IMR-90 (cell line): Measurements from ENCODE around the gene CELSR1. TPM values are rescaled to one million over a fixed set of nuclear protein-coding genes. Genes with fewer than 3 reads are reported as not detected.

Source experiments
- ATAC-seq: fragments of 200-7000 bp; cut with Tn5 transposase; 2 replicates; pipeline ENCODE4 v1.9.1; 2020; ENCODE audit warnings: low read depth, mild to moderate bottlenecking, moderate library complexity
- BruUV-seq: library from RNA; stranded (reverse); fragments of 400-500 nt; replicated peaks from 2 replicates; lab custom pipeline; 2021; lab: Mats Ljungman, UMichigan
- CTCF ChIA-PET: fragments of 300-600 bp; formaldehyde crosslinking; extraction: SDS; loops from one replicate; lab custom pipeline; 2021; ENCODE audit warnings: antibody characterized with exemption; lab: Yijun Ruan, JAX
- POLR2A ChIA-PET: fragments of 300-600 bp; sonication (Branson Sonifier 250); formaldehyde crosslinking; loops from one replicate; lab custom pipeline; 2022; ENCODE audit warnings: antibody characterized with exemption; ENCODE audit not compliant: unreplicated experiment; lab: Charles Lee
- DNase-seq: peaks from one replicate; pipeline ENCODE4 v3.0.0; 2013
- H2AFZ ChIP-seq: replicated peaks from 2 replicates; pipeline ENCODE3; 2013; ENCODE audit warnings: low read length, mild to moderate bottlenecking; ENCODE audit not compliant: poor library complexity
- H2AK5ac ChIP-seq: 2 replicates; pipeline ENCODE4 v1.6.1; 2013; ENCODE audit warnings: low read depth, low read length, inconsistent platforms
- H2AK9ac ChIP-seq: replicated peaks from 2 replicates; pipeline ENCODE3; 2013; ENCODE audit warnings: mild to moderate bottlenecking, low read depth, low read length, moderate library complexity; ENCODE audit not compliant: poor library complexity
- H2BK120ac ChIP-seq: 2 replicates; pipeline ENCODE4 v1.6.1; 2013; ENCODE audit warnings: low read depth, low read length, inconsistent platforms
- H2BK15ac ChIP-seq: 3 replicates; pipeline ENCODE4 v1.6.1; 2013; ENCODE audit warnings: low read depth, low read length, inconsistent platforms
- H2BK20ac ChIP-seq: 2 replicates; pipeline ENCODE4 v1.6.1; 2013; ENCODE audit warnings: low read depth, mild to moderate bottlenecking, inconsistent platforms, low read length, moderate library complexity
- H2BK5ac ChIP-seq: 2 replicates; pipeline ENCODE4 v1.6.1; 2013; ENCODE audit warnings: mild to moderate bottlenecking, low read depth, low read length, inconsistent platforms; ENCODE audit not compliant: poor library complexity, severe bottlenecking
- H3K14ac ChIP-seq: replicated peaks from 2 replicates; pipeline ENCODE4 v1.6.1; 2013; ENCODE audit warnings: low read depth, low read length, inconsistent platforms
- H3K18ac ChIP-seq: 2 replicates; pipeline ENCODE4 v1.6.1; 2013; ENCODE audit warnings: low read depth, low read length, control low read depth
- H3K23ac ChIP-seq: 2 replicates; pipeline ENCODE4 v1.6.1; 2013; ENCODE audit warnings: low read depth, low read length, inconsistent platforms
- H3K27ac ChIP-seq: 2 replicates; pipeline ENCODE4 v1.5.1; 2013; ENCODE audit warnings: mild to moderate bottlenecking, control low read depth, low read length; ENCODE audit not compliant: insufficient read depth
- H3K27me3 ChIP-seq: 2 replicates; pipeline ENCODE4 v1.6.1; 2013; ENCODE audit warnings: low read length; ENCODE audit not compliant: control insufficient read depth, insufficient read depth
- H3K36me3 ChIP-seq: 2 replicates; pipeline ENCODE4 v1.6.1; 2013; ENCODE audit warnings: low read length, mixed read lengths; ENCODE audit not compliant: control insufficient read depth, insufficient read depth
- H3K4ac ChIP-seq: 2 replicates; pipeline ENCODE4 v1.6.1; 2013; ENCODE audit warnings: low read depth, low read length, inconsistent platforms
- H3K4me1 ChIP-seq: 2 replicates; pipeline ENCODE4 v1.6.1; 2013; ENCODE audit warnings: low read length, mixed read lengths; ENCODE audit not compliant: control insufficient read depth, insufficient read depth
- H3K4me2 ChIP-seq: 2 replicates; pipeline ENCODE4 v1.6.1; 2013; ENCODE audit warnings: low read depth, mild to moderate bottlenecking, control low read depth, low read length, moderate library complexity
- H3K4me3 ChIP-seq: 2 replicates; pipeline ENCODE4 v1.5.1; 2013; ENCODE audit warnings: low read depth, mild to moderate bottlenecking, control low read depth, low read length, moderate library complexity; ENCODE audit not compliant: insufficient read depth
- H3K56ac ChIP-seq: 2 replicates; pipeline ENCODE4 v1.6.1; 2013; ENCODE audit warnings: low read length, inconsistent platforms; ENCODE audit not compliant: insufficient read depth; ENCODE audit errors: extremely low read depth
- H3K79me1 ChIP-seq, 2 experiments: 2 replicates each; pipeline ENCODE4 v1.6.1; 2013; ENCODE audit warnings: low read length in 2 of 2, inconsistent platforms in 1 of 2, low read depth in 1 of 2
- H3K9ac ChIP-seq: 2 replicates; pipeline ENCODE4 v1.6.1; 2013; ENCODE audit warnings: low read depth, low read length, control low read depth
- H3K9me1 ChIP-seq: 2 replicates; pipeline ENCODE4 v1.6.1; 2013; ENCODE audit warnings: low read length, inconsistent platforms; ENCODE audit not compliant: insufficient read depth
- H3K9me3 ChIP-seq: 2 replicates; pipeline ENCODE4 v1.6.1; 2013; ENCODE audit warnings: low read length; ENCODE audit not compliant: control insufficient read depth, insufficient read depth
- H4K20me1 ChIP-seq: 2 replicates; pipeline ENCODE4 v1.6.1; 2013; ENCODE audit warnings: low read length, inconsistent platforms; ENCODE audit not compliant: insufficient read depth
- H4K5ac ChIP-seq: 2 replicates; pipeline ENCODE4 v1.6.1; 2013; ENCODE audit warnings: mild to moderate bottlenecking, low read depth, low read length, control low read depth
- H4K8ac ChIP-seq, 2 experiments: 2 replicates each; pipeline ENCODE4 v1.6.1; 2013; ENCODE audit warnings: low read depth in 2 of 2, low read length in 2 of 2, control low read depth in 1 of 2, inconsistent platforms in 1 of 2
- H4K91ac ChIP-seq: 2 replicates; pipeline ENCODE4 v1.6.1; 2013; ENCODE audit warnings: low read depth, low read length, inconsistent platforms; ENCODE audit not compliant: insufficient read depth
- BHLHE40 ChIP-seq: fragments of 150-350 bp; IDR thresholded peaks from 2 replicates; pipeline ENCODE4 v1.6.1; 2016; ENCODE audit warnings: mild to moderate bottlenecking, low read depth, low read length
- CEBPB ChIP-seq: IDR thresholded peaks from 2 replicates; pipeline ENCODE4 v1.6.1; 2012; ENCODE audit warnings: low read depth, low read length, improper control_type of control experiment
- CHD1 ChIP-seq: IDR thresholded peaks from 2 replicates; pipeline ENCODE4 v1.6.1; 2012; ENCODE audit warnings: low read depth, low read length, improper control_type of control experiment
- CTCF ChIP-seq: conservative IDR thresholded peaks from 2 replicates; pipeline ENCODE4 v1.5.1; 2012; ENCODE audit warnings: mild to moderate bottlenecking, low read depth, low read length, improper control_type of control experiment
- ELK1 ChIP-seq: fragments of 150-350 bp; IDR thresholded peaks from 2 replicates; pipeline ENCODE4 v1.6.1; 2016; ENCODE audit warnings: low read depth, mild to moderate bottlenecking, low read length, moderate library complexity, borderline replicate concordance
- FOS ChIP-seq: fragments of 150-350 bp; IDR thresholded peaks from 2 replicates; pipeline ENCODE4 v1.6.1; 2016; ENCODE audit warnings: low read depth, low read length
- MAFK ChIP-seq: IDR thresholded peaks from 2 replicates; pipeline ENCODE4 v1.6.1; 2012; ENCODE audit warnings: low read depth, low read length, improper control_type of control experiment
- MAZ ChIP-seq: IDR thresholded peaks from 2 replicates; pipeline ENCODE4 v1.6.1; 2012; ENCODE audit warnings: low read depth, mild to moderate bottlenecking, low read length, improper control_type of control experiment, moderate library complexity, borderline replicate concordance
- MXI1 ChIP-seq: IDR thresholded peaks from 2 replicates; pipeline ENCODE4 v1.6.1; 2012; ENCODE audit warnings: low read depth, mild to moderate bottlenecking, low read length, moderate library complexity, borderline replicate concordance
- NFE2L2 ChIP-seq: fragments of 150-350 bp; IDR thresholded peaks from 2 replicates; pipeline ENCODE4 v1.6.1; 2016; ENCODE audit warnings: low read depth, mild to moderate bottlenecking, low read length
- POLR2A ChIP-seq: IDR thresholded peaks from 2 replicates; pipeline ENCODE4 v1.6.1; 2012; ENCODE audit warnings: mild to moderate bottlenecking, low read depth, low read length
- RAD21 ChIP-seq: IDR thresholded peaks from 2 replicates; pipeline ENCODE4 v1.6.1; 2012; ENCODE audit warnings: low read length, improper control_type of control experiment
- RFX5 ChIP-seq: IDR thresholded peaks from 2 replicates; pipeline ENCODE4 v1.8.0; 2012; ENCODE audit warnings: low read depth, mild to moderate bottlenecking, low read length, moderate library complexity
- SMC3 ChIP-seq: fragments of 150-350 bp; IDR thresholded peaks from 2 replicates; pipeline ENCODE4 v1.6.1; 2016; ENCODE audit warnings: low read depth, mild to moderate bottlenecking, antibody characterized with exemption, low read length, moderate library complexity
- USF2 ChIP-seq: fragments of 150-350 bp; IDR thresholded peaks from 2 replicates; pipeline ENCODE4 v1.6.1; 2017; ENCODE audit warnings: mild to moderate bottlenecking, antibody characterized with exemption, low read length, low read depth
- WGBS, 2 experiments: methylation state at CpG; one replicate each; pipeline versions ENCODE4 v1.1.5 to v1.1.7; 2013; ENCODE audit warnings: missing lambda C conversion rate in 2 of 2; ENCODE audit not compliant: insufficient read length in 1 of 2; ENCODE audit errors: extremely low coverage in 2 of 2; 5-methylcytosine and 5-hydroxymethylcytosine counted together
- dilution Hi-C: fragments of 300-500 bp; cut with HindIII; formaldehyde crosslinking; loops from one replicate; pipeline ENCODE4 v1.14.3; 2018; ENCODE audit warnings: low sequenced_read_pairs; ENCODE audit not compliant: unreplicated experiment
- in situ Hi-C: fragments of 300-500 bp; cut with MboI; formaldehyde crosslinking; loops from 3 replicates; pipeline ENCODE4 v1.14.3; 2019; ENCODE audit warnings: low sequenced_read_pairs, inconsistent platforms, mixed read lengths
- intact Hi-C: fragments of 100-400 bp; cut with micrococcal nuclease; formaldehyde crosslinking; loops from 2 replicates; pipeline ENCODE4 v1.10.0; 2022
- polyA plus RNA-seq, 3 experiments: library from polyadenylated mRNA; depleted of rRNA; stranded (reverse); fragments of >200 nt; gene quantifications; 2 replicates each; pipeline ENCODE4 v1.2.3, GENCODE V29; 2012; ENCODE audit warnings: low replicate concordance in 1 of 3
- total RNA-seq: library from RNA; depleted of rRNA; stranded (reverse); fragments of >200 nt; gene quantifications from 2 replicates; pipeline ENCODE4 v1.2.3, GENCODE V29; 2012

The CELSR1 gene
- total and polyA plus RNA-seq, 2 of the 4 experiments (the other 2 are of a cell fraction), result 0.36 to 0.82 TPM

- no peak overlapping the region for H3K18ac ChIP-seq
- 86% methylated on average over 1 of the region's 3 CpGs; no CpG with 5 or more reads in 1 of the 2 experiments for WGBS, 2 experiments
- H3K23ac ChIP-seq, result no peak overlapping the region
- no peak overlapping the region for H2BK5ac ChIP-seq
- no peak overlapping the region for H3K4me2 ChIP-seq
- H2AFZ ChIP-seq, result no peak overlapping the region
- no peak for TF ChIP-seq MAZ
- no peak for TF ChIP-seq POLR2A
- no peak for TF ChIP-seq USF2
- TF ChIP-seq BHLHE40, result no peak
- no peak for TF ChIP-seq CHD1
- TF ChIP-seq CTCF, result no peak
- TF ChIP-seq NFE2L2, result no peak
- no peak for TF ChIP-seq RFX5
- TF ChIP-seq CEBPB, result no peak
- no peak for TF ChIP-seq RAD21
- no peak for TF ChIP-seq ELK1
- no peak for TF ChIP-seq SMC3
- no peak for TF ChIP-seq MAFK
- TF ChIP-seq MXI1, result no peak
- TF ChIP-seq FOS, result no peak
- H2BK120ac ChIP-seq, result no peak overlapping the region
- CTCF ChIA-PET, result no interaction called here
- intact Hi-C loops, result no loop called here
- no peak overlapping the region for H2BK20ac ChIP-seq
- no peaks in the 10 kb centered on the region for H3K9me1 ChIP-seq
- no peak for DNase-seq
- peaks cover 19% of the 10 kb centered on the region for H3K9me3 ChIP-seq
- no TSS peak for BruUV-seq
- no peaks in the 10 kb centered on the region for H3K4me1 ChIP-seq
- no peak overlapping the region for H3K4me3 ChIP-seq
- no peak overlapping the region for H4K8ac ChIP-seq
- no peak overlapping the region for H4K5ac ChIP-seq
- no peak overlapping the region for H4K91ac ChIP-seq
- H2BK15ac ChIP-seq, result no peak overlapping the region
- H3K79me1 ChIP-seq, result no peaks in the 10 kb centered on the region
- POLR2A ChIA-PET, result no interaction called here
- no peak overlapping the region for H2AK5ac ChIP-seq
- dilution Hi-C loops, result no loop called here
- no peaks in the 10 kb centered on the region for H4K20me1 ChIP-seq
- no peak overlapping the region for H3K56ac ChIP-seq
- no peak overlapping the region for H3K9ac ChIP-seq
- H3K27ac ChIP-seq, result no peak overlapping the region
- no peak for ATAC-seq
- no peak overlapping the region for H2AK9ac ChIP-seq
- no peak overlapping the region for H3K14ac ChIP-seq
- in situ Hi-C loops, result no loop called here
- no peak overlapping the region for H3K4ac ChIP-seq
- H3K36me3 ChIP-seq, result no peaks in the 10 kb centered on the region
- H3K27me3 ChIP-seq, result peaks cover 17% of the 10 kb centered on the region
Observed at GRCh38 chr22:46556775-46557174, 19.4 kb upstream of the CELSR1 start.
